NCI-H2107 treated with DMSO at 0.1 percent for 48 hours (cell line): ENCODE data around the gene BANP.
"Not testable (repeated sequence)": the region's sequence is repeated elsewhere in the genome, so short reads cannot be mapped to it uniquely, and the experiment has no call there.

Experiments used
- DNase-seq: peaks from one replicate; lab custom pipeline; 2025; ENCODE audit not compliant: unreplicated experiment; lab: John Stamatoyannopoulos, UW

The BANP gene

GRCh38 chr16:88063211-88063773 is 112.1 kb downstream of the BANP start:
- no peak for DNase-seq

GRCh38 chr16:88064011-88064888 is 113.0 kb downstream of the BANP start:
- DNase-seq: no peak

- no peak for DNase-seq
Measured at GRCh38 chr16:88064889-88065746, 113.9 kb downstream of the BANP start.

GRCh38 chr16:88065747-88066142 is 114.5 kb downstream of the BANP start:
- no peak for DNase-seq

GRCh38 chr16:88066234-88066633 is 115.0 kb downstream of the BANP start:
- DNase-seq: no peak

GRCh38 chr16:88066680-88067529 is 115.7 kb downstream of the BANP start:
- no peak for DNase-seq

- DNase-seq: no peak
Measured at GRCh38 chr16:88067530-88068411, 116.5 kb downstream of the BANP start.

GRCh38 chr16:88068476-88069396 is 117.5 kb downstream of the BANP start:
- DNase-seq: no peak

- DNase-seq: no peak
Measured at GRCh38 chr16:88069397-88070168, 118.3 kb downstream of the BANP start.

- DNase-seq: no peak
Measured at GRCh38 chr16:88070341-88070740, 119.1 kb downstream of the BANP start.

- no peak for DNase-seq
Measured at GRCh38 chr16:88070989-88071625, 119.9 kb downstream of the BANP start.

GRCh38 chr16:88071908-88072307 is 120.7 kb downstream of the BANP start:
- no peak for DNase-seq

- no peak for DNase-seq
Measured at GRCh38 chr16:88072571-88073001, 121.4 kb downstream of the BANP start.

GRCh38 chr16:88073201-88073721 is 122.0 kb downstream of the BANP start:
- no peak for DNase-seq

- DNase-seq: no peak
Measured at GRCh38 chr16:88074041-88074440, 122.8 kb downstream of the BANP start.

GRCh38 chr16:88076211-88076931 is 125.1 kb downstream of the BANP start:
- DNase-seq: no peak

- not testable (repeated sequence) for DNase-seq
Measured at GRCh38 chr16:88076932-88077320, 125.7 kb downstream of the BANP start.
